ENCODE measurements around the gene UMODL1.

Gene UMODL1

DNA sequence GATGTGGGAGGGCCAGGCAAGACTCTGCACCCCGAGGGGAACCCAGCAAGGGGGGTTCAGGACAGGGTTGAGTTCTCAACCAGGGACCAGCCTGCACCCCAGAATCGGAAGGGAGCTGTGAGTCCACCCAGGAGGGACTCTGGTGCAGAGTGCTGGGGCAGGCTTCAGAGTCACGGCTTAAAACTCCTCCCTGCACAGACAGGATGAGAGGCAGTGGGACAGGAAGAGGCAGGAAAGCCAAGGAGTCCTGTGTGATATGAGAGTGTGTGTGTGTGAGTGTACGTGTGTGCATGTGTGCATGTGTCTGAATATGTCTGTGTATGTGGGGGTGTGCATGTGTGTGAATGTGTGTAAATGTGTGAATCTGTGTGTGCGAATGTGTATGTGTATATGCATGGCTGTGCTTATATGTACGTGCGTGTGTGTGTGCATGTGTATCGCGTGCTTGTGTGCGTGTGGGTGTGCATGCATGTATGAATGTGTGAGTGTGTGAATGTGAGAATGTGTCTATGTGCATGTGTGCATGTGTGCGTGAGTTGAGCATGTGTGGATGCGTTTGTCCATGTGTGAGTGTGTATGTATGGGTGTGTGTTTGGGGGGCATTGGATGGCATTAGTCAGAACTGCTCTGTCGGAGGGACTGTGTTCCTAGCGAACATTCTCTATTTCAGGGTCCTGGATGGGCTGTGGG lies 52.2 kb downstream of the UMODL1 start:
- Histone ChIP-seq H3K27me3 (ENCODE audit: insufficient read depth, low read length) (peaks cover 46% of the 10 kb centered on the region), H3K4me3 (ENCODE audit: low read depth, low read length) (no peak overlapping the region), H2AFZ (ENCODE audit: low read length, unreplicated experiment) (no peak overlapping the region), H3K4me1 (ENCODE audit: control insufficient read depth, insufficient read depth, low read length, unreplicated experiment) (peaks cover 8% of the 10 kb centered on the region), H3K36me3 (ENCODE audit: insufficient read depth, low read length) (no peaks in the 10 kb centered on the region), H3K27ac (ENCODE audit: low read depth, low read length) (no peak overlapping the region), H3K79me2 (ENCODE audit: control insufficient read depth, insufficient read depth, low read length, unreplicated experiment) (no peaks in the 10 kb centered on the region)

DNA sequence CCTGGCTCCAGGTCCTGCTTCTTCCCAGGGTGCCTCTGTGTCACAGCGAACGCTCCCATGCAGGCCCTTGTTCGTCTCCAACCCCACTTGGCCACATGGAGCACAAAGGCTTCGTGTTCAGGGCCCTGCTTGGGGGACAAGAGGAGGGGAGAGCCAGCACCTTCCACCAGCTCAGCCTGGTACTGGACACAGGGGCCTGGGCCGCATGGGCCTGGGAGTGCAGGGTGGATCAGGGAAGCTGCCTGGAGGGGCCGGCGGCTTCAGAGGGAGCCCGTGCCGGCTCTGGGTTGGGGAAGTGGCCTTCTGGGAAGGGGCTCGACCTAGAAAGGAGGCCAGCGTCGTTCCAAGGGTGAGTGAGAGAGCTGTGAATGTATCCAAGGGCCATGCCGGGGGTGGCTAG lies 53.0 kb downstream of the UMODL1 start:
- H3K4me1 ChIP-seq (ENCODE audit: control insufficient read depth, insufficient read depth, low read length, unreplicated experiment) = peaks cover 8% of the 10 kb centered on the region
- H3K79me2 ChIP-seq (ENCODE audit: control insufficient read depth, insufficient read depth, low read length, unreplicated experiment) = no peaks in the 10 kb centered on the region
- peaks cover 42% of the 10 kb centered on the region for H3K27me3 ChIP-seq (ENCODE audit: insufficient read depth, low read length)
- no peak overlapping the region for H3K4me3 ChIP-seq (ENCODE audit: low read depth, low read length)
- H3K27ac ChIP-seq (ENCODE audit: low read depth, low read length) = no peak overlapping the region
- no peak overlapping the region for H2AFZ ChIP-seq (ENCODE audit: low read length, unreplicated experiment)
- no peaks in the 10 kb centered on the region for H3K36me3 ChIP-seq (ENCODE audit: insufficient read depth, low read length)

DNA sequence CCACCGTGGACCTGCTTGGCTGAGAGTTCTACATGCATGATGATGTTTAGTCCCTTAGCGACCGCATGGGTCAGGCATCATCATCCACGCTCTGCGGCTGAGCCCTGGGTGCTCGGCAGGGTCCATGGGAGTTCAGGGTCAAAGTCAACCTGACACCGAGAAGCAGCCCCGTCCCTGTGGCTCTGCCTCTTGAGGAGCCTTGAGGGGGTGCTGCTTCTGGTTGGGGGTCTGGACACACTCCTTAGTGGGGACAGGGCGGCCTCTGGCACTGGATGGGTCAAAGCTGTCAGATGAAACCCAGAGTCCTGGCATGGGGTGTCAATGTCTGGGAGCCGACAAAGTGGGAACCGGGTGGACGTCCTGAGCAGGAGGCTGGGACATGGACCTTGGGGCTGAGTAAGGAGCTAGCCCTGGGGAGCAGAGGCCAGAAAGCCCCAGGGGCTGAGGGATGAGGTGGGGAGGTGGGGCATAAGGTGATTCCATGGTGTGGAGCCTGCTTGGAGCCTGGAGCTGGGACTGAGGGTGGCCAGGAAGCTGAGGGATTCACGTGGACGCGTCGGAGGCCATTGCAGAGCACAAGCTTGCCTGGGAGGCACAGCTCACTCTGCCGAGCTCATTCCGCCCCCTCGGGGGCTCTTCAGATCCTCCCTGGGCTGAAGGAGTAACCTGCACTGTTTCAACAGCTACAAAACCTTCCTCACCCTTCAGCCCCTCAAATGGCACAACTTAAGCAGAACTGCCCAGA lies 53.9 kb downstream of the UMODL1 start:
- H3K27ac ChIP-seq (ENCODE audit: low read depth, low read length) = no peak overlapping the region
- no peaks in the 10 kb centered on the region for H3K79me2 ChIP-seq (ENCODE audit: control insufficient read depth, insufficient read depth, low read length, unreplicated experiment)
- peaks cover 36% of the 10 kb centered on the region for H3K27me3 ChIP-seq (ENCODE audit: insufficient read depth, low read length)
- no peak overlapping the region for H3K4me3 ChIP-seq (ENCODE audit: low read depth, low read length)
- no peaks in the 10 kb centered on the region for H3K36me3 ChIP-seq (ENCODE audit: insufficient read depth, low read length)
- H3K4me1 ChIP-seq (ENCODE audit: control insufficient read depth, insufficient read depth, low read length, unreplicated experiment) = peaks cover 8% of the 10 kb centered on the region
- H2AFZ ChIP-seq (ENCODE audit: low read length, unreplicated experiment) = no peak overlapping the region

DNA sequence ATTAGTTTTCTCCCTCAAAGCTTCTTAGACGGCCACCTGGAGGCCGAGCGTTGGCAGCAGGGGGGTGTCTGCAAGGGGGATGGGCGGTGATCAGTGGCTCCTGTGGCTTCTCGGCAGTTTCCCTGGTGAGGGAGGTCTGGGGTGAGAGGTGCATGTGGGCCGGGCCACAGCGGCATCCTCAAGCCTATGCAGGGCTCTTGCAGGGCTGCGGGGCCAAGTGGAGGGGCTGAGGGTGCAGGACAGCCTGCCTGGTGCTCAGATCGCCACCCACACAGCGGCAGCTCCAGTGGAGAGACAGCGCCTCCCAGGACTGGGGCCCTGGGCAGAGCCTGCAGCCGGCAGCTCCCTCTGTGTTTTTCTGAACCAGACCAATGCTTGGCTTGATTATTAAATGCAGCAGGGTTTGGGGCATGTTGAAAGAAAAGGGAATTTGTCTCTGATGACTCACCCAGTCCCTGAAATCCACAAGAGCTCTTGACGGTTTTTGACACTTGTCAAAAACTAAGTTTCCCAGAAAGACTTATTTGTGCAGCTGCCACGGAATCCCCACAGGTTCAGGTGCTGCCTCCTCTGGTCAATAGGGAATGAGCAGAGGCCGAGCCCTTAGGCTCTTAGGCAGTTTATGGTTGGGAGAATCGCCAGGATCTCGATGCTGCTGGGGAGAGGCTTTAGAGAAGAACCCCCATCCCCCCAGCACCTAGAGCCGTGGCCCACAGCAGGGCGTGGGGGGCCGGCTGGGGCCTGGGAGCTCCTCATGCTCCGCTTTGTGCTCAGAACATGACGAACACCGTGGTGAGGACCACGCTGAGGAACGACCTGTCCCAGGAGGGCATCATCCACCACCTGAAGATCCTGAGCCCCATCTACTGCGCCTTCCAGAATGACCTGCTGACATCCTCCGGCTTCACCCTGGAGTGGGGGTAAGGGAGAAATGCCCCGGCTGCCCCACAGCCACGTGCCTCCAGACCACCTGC lies 54.7 kb downstream of the UMODL1 start:
- Histone ChIP-seq H3K36me3 (ENCODE audit: insufficient read depth, low read length) (no peaks in the 10 kb centered on the region), H3K27ac (ENCODE audit: low read depth, low read length) (no peak overlapping the region), H3K4me3 (ENCODE audit: low read depth, low read length) (no peak overlapping the region), H3K79me2 (ENCODE audit: control insufficient read depth, insufficient read depth, low read length, unreplicated experiment) (no peaks in the 10 kb centered on the region), H3K4me1 (ENCODE audit: control insufficient read depth, insufficient read depth, low read length, unreplicated experiment) (peaks cover 8% of the 10 kb centered on the region), H3K27me3 (ENCODE audit: insufficient read depth, low read length) (peaks cover 28% of the 10 kb centered on the region), H2AFZ (ENCODE audit: low read length, unreplicated experiment) (no peak overlapping the region)

DNA sequence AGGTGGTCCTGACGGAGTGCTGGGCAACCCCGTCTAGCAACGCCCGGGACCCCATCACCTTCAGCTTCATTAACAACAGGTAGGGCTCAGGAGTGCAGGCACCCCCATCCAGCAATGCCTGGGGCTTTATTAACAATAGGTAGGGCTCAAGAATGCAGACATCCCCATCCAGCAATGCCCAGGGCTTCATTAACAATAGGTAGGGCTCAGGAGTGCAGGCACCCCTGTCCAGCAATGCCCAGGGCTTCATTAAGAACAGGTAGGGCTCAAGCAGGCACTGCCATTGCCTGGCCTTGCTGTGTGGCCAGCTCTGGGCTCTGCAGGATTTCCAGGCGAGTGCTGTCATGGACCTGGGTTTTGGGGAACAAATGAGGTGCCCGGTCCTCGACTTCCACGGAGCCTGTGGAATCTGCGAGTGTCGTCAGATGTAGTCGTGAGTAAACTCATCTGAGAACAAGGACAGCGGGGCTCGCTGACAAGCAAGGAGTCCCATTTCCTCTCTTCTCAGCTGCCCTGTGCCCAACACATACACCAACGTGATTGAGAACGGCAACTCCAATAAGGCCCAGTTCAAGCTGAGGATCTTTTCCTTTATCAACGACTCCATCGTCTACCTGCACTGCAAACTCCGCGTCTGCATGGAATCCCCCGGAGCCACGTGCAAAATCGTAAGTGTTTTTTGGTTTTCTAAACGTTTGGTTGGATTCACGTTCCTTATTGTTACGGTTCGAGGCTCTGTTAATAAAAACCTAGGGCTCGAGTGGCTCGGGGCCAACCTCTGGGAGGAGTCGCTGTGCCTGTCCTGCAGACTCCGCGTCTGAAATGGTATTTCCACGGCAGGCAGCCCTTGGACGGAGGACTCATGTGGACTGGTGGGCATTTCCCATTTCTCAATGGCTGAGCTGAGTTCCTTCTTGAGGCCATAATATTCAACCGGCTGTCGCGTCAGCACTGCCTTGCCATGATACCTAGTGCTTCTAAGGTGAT lies 56.3 kb downstream of the UMODL1 start:
- no peaks in the 10 kb centered on the region for H3K36me3 ChIP-seq (ENCODE audit: insufficient read depth, low read length)
- peaks cover 8% of the 10 kb centered on the region for H3K4me1 ChIP-seq (ENCODE audit: control insufficient read depth, insufficient read depth, low read length, unreplicated experiment)
- H3K4me3 ChIP-seq (ENCODE audit: low read depth, low read length) = no peak overlapping the region
- H3K27ac ChIP-seq (ENCODE audit: low read depth, low read length) = no peak overlapping the region
- H2AFZ ChIP-seq (ENCODE audit: low read length, unreplicated experiment) = no peak overlapping the region
- H3K27me3 ChIP-seq (ENCODE audit: insufficient read depth, low read length) = peaks cover 27% of the 10 kb centered on the region
- H3K79me2 ChIP-seq (ENCODE audit: control insufficient read depth, insufficient read depth, low read length, unreplicated experiment) = no peaks in the 10 kb centered on the region

DNA sequence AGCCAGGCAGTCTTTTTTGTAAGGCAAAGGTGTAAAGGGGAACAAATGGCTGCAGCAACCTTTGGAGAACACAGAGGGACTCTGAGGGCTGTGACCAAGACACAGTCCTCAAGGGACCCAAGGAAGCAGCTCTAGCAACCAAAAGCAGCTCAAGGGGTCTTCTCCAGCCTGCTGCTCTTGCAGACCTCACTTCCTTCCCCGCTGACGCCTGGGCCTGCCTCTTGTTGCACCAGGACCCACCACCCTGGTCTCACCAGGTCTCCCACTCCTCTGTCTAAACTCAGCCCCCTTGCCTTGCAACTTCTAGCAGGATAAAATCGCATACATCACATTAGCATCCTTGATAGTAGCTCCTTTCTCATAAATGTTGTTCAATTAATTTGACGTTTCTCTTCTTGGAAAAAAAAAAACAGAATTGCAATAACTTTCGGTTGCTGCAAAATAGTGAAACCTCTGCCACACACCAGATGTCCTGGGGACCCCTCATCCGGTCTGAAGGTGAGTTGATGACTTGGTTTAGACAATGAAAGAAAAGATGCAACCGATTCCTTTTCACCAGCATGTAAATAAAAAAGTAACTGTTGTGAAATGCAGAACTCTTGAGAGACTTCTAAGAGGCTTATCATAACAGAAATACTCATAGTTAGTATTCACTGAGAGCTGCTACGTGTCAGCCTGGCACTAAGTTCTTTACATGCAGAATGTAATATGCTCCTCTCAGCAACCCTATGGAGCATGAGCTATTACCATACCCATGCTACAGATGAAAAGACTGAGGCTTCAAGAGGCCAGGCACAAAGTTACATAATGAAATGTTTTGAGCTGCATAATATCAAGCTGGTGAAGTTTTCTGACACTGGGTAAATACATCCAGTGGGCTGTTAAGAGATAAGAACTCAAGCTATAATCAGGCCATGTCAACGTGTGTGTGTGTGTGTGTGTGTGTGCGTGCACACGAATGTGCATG lies 58.5 kb downstream of the UMODL1 start:
- H3K4me1 ChIP-seq (ENCODE audit: control insufficient read depth, insufficient read depth, low read length, unreplicated experiment) = peaks cover 8% of the 10 kb centered on the region
- no peaks in the 10 kb centered on the region for H3K79me2 ChIP-seq (ENCODE audit: control insufficient read depth, insufficient read depth, low read length, unreplicated experiment)
- H3K4me3 ChIP-seq (ENCODE audit: low read depth, low read length) = no peak overlapping the region
- no peak overlapping the region for H2AFZ ChIP-seq (ENCODE audit: low read length, unreplicated experiment)
- H3K36me3 ChIP-seq (ENCODE audit: insufficient read depth, low read length) = no peaks in the 10 kb centered on the region
- peaks cover 34% of the 10 kb centered on the region for H3K27me3 ChIP-seq (ENCODE audit: insufficient read depth, low read length)
- no peak overlapping the region for H3K27ac ChIP-seq (ENCODE audit: low read depth, low read length)

DNA sequence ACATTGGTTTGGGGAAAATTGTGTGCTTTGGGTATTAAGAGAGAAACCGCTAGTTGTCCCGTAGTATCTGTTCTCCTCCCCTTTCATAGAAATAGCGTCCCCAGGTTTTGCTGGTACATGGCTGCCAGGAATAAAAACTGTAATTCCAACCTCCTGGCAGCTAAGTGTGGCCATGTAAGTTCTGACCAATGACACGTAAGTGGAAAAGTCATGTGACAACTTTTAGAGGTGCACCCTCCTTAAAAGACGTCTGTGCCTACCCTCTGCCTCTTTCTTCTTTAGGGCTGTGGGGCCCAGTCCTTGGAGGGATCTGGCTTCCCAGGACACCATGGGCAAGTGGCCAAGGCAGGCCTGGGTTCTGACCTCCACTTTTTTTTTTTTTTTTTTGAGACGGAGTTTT lies 59.3 kb downstream of the UMODL1 start:
- peaks cover 5% of the 10 kb centered on the region for H3K4me1 ChIP-seq (ENCODE audit: control insufficient read depth, insufficient read depth, low read length, unreplicated experiment)
- H3K4me3 ChIP-seq (ENCODE audit: low read depth, low read length) = no peak overlapping the region

DNA sequence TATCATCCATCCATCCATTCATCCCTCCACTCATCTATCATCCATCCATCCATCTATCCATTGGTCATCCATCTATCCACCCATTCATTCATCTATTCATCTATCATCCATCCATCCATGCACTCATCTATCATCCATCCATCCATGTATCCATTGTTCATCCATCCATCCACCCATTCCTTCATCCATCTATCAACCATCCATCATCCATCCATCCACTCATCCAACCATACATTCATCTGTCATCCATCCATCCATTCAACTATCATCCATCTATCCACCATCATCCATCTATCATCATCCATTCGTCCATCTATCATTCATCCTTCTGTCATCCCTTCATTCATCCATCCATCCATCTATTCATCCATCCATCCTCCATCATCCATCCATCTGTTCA lies 61.1 kb downstream of the UMODL1 start:
- Histone ChIP-seq H3K4me1 (ENCODE audit: control insufficient read depth, insufficient read depth, low read length, unreplicated experiment) (no peaks in the 10 kb centered on the region), H3K27me3 (ENCODE audit: insufficient read depth, low read length) (peaks cover 42% of the 10 kb centered on the region), H3K79me2 (ENCODE audit: control insufficient read depth, insufficient read depth, low read length, unreplicated experiment) (no peaks in the 10 kb centered on the region), H3K4me3 (ENCODE audit: low read depth, low read length) (no peak overlapping the region), H3K36me3 (ENCODE audit: insufficient read depth, low read length) (no peaks in the 10 kb centered on the region), H3K27ac (ENCODE audit: low read depth, low read length) (no peak overlapping the region), H2AFZ (ENCODE audit: low read length, unreplicated experiment) (no peak overlapping the region)

More for the DNA sequence above, 59.3 kb downstream of the UMODL1 start:
- Histone ChIP-seq H2AFZ (ENCODE audit: low read length, unreplicated experiment) (no peak overlapping the region), H3K79me2 (ENCODE audit: control insufficient read depth, insufficient read depth, low read length, unreplicated experiment) (no peaks in the 10 kb centered on the region), H3K27me3 (ENCODE audit: insufficient read depth, low read length) (peaks cover 35% of the 10 kb centered on the region), H3K36me3 (ENCODE audit: insufficient read depth, low read length) (no peaks in the 10 kb centered on the region), H3K27ac (ENCODE audit: low read depth, low read length) (no peak overlapping the region)

DNA sequence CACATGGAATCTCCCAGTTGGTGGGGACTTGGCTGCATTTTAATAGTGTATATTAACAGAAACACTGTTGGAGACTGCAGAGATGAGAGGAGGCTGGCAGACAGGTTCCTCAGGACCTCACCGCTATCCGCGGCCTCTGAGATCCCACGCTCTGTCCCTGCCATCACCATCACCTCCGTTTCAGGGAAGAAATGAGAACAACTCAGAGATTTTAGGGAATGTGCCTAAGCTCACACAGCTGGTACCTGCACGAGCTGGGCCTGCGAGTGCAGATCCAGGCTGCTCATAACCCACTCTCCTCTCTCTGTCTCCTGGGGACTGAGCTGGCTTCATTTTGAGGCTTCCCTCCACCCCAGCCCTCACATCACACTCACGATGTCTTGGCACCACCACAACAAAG lies 62.0 kb downstream of the UMODL1 start:
- no peaks in the 10 kb centered on the region for H3K79me2 ChIP-seq (ENCODE audit: control insufficient read depth, insufficient read depth, low read length, unreplicated experiment)
- no peaks in the 10 kb centered on the region for H3K36me3 ChIP-seq (ENCODE audit: insufficient read depth, low read length)
- H3K27me3 ChIP-seq (ENCODE audit: insufficient read depth, low read length) = peaks cover 35% of the 10 kb centered on the region
- no peaks in the 10 kb centered on the region for H3K4me1 ChIP-seq (ENCODE audit: control insufficient read depth, insufficient read depth, low read length, unreplicated experiment)
- no peak overlapping the region for H3K4me3 ChIP-seq (ENCODE audit: low read depth, low read length)
- H2AFZ ChIP-seq (ENCODE audit: low read length, unreplicated experiment) = no peak overlapping the region
- no peak overlapping the region for H3K27ac ChIP-seq (ENCODE audit: low read depth, low read length)

All from ACC112 (cell line).